NCI-H446 (cell line): ENCODE results near the gene BAZ1A.
A peak's percentile ranks its signal among the peaks of the same experiment; 100 is the strongest.

Experiments used
- DNase-seq, 2 experiments: peaks; one replicate each; lab custom pipeline; 2025; lab: John Stamatoyannopoulos, UW

The BAZ1A gene, protein sequence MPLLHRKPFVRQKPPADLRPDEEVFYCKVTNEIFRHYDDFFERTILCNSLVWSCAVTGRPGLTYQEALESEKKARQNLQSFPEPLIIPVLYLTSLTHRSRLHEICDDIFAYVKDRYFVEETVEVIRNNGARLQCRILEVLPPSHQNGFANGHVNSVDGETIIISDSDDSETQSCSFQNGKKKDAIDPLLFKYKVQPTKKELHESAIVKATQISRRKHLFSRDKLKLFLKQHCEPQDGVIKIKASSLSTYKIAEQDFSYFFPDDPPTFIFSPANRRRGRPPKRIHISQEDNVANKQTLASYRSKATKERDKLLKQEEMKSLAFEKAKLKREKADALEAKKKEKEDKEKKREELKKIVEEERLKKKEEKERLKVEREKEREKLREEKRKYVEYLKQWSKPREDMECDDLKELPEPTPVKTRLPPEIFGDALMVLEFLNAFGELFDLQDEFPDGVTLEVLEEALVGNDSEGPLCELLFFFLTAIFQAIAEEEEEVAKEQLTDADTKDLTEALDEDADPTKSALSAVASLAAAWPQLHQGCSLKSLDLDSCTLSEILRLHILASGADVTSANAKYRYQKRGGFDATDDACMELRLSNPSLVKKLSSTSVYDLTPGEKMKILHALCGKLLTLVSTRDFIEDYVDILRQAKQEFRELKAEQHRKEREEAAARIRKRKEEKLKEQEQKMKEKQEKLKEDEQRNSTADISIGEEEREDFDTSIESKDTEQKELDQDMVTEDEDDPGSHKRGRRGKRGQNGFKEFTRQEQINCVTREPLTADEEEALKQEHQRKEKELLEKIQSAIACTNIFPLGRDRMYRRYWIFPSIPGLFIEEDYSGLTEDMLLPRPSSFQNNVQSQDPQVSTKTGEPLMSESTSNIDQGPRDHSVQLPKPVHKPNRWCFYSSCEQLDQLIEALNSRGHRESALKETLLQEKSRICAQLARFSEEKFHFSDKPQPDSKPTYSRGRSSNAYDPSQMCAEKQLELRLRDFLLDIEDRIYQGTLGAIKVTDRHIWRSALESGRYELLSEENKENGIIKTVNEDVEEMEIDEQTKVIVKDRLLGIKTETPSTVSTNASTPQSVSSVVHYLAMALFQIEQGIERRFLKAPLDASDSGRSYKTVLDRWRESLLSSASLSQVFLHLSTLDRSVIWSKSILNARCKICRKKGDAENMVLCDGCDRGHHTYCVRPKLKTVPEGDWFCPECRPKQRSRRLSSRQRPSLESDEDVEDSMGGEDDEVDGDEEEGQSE (N-terminal part only)

GRCh38 chr14:34875031-34875922, at the start of gene BAZ1A:
BAZ1A (minus strand) TSS chr14:34875360; CDS start chr14:34874604, 756 bp downstream.
- peak; percentile 92 to 97 for DNase-seq

DNA sequence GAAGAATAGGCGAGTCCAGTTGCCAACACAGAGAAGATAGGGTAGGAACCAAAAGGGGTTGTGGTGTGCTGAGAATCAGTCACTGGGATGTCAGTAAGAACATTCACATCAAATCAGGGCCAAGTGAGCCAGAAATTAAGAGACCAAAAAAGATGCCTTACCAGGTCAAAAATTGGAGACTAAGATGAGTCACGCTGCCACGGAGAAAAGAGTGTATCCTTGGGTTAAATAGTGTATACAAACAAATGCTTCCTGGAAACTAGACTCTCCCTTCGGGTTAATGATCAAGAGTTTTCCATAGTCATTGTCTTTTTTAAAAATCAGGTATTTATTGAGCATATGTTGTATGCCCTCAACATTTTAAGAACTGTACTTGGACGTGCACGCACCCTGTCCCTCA, 45.2 kb upstream of the BAZ1A start:
- no peak for DNase-seq

DNA sequence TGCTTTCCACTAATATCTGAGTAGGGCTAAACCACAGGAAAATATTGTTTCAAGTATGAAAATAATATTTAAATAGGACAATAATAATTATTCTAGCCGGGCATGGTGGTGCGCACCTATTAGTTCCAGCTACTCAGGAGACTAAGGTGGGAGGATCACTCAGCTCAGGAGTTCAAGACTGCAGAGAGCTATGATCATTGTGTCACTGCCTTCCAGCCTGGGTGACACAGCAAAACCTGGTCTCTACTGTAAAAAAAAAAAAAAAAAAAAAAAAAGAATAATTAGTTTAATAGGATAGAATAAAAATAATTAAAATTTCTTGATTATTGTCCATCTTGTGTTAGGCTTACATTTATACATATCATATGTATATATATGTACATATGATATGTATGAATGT, 38.5 kb upstream of the BAZ1A start:
- DNase-seq: no peak

GRCh38 chr14:34912966-34913365, 37.8 kb upstream of the BAZ1A start:
- DNase-seq: no peak

DNA sequence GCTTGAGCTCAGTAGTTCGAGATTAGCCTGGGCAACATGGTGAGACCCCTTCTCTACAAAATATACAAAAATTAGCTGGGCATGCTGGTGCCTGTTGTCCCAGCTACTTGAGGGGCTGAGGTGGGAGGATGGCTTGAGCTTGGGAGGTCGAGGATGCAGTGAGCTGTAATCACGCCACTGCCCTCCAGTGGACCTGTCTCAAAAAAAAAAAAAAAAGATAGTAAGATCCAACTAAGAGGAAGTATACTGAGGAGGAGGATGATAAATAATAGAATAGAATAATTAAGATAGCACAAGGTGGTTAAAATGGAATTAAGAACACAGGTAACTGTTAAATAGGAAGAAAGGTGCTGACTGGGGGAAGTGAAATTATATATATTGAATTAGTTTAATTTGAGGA, 37.0 kb upstream of the BAZ1A start:
- no peak for DNase-seq

GRCh38 chr14:34911209-34912150, 36.3 kb upstream of the BAZ1A start:
- DNase-seq: no peak

DNA sequence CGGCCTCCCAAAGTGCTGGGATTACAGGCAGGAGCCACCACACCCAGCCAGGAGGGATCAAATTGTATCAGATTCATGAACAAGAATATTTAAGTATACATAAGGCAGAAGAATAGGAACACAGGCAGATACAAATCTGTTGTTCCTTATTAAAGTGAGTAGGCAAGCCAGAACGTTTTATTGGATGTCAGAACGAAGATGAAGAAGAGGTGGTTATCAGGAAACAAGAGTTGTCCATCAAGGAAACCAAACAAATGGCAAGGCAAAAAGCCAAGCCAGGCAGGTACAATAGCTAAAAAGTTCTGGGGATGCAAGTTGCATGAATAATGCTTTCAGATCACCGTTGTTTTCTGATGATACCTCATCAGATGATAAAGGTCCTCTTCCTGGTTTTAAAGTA, 31.1 kb upstream of the BAZ1A start:
- no peak for DNase-seq

- no peak for DNase-seq
Observed at GRCh38 chr14:34895277-34895676, 20.1 kb upstream of the BAZ1A start.

DNA sequence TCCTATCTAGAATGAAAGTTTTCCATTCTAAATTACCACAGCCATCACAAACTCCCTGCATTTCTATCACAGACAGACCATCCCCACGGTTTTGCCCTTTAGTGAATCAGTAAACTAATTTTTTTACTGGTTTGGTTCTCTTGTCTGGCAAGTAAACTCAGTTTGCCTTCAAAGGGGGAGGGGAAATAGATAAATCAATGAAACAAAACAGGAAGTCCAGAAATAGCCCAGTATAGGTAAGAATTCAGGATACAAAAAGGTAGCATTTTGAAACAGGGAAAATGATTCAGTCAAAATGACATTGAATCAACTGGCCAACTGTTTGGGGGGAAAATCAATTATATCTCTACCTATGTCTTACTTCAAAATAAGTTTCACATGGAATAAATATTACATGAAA, 15.8 kb upstream of the BAZ1A start:
- no peak for DNase-seq

GRCh38 chr14:34888186-34888585, 13.0 kb upstream of the BAZ1A start:
- DNase-seq: no peak

GRCh38 chr14:34883954-34884353, 8.8 kb upstream of the BAZ1A start:
- no peak for DNase-seq

GRCh38 chr14:34874386-34875030, 652 bp downstream of the BAZ1A start:
- peak; percentile 48 to 51 for DNase-seq

DNA sequence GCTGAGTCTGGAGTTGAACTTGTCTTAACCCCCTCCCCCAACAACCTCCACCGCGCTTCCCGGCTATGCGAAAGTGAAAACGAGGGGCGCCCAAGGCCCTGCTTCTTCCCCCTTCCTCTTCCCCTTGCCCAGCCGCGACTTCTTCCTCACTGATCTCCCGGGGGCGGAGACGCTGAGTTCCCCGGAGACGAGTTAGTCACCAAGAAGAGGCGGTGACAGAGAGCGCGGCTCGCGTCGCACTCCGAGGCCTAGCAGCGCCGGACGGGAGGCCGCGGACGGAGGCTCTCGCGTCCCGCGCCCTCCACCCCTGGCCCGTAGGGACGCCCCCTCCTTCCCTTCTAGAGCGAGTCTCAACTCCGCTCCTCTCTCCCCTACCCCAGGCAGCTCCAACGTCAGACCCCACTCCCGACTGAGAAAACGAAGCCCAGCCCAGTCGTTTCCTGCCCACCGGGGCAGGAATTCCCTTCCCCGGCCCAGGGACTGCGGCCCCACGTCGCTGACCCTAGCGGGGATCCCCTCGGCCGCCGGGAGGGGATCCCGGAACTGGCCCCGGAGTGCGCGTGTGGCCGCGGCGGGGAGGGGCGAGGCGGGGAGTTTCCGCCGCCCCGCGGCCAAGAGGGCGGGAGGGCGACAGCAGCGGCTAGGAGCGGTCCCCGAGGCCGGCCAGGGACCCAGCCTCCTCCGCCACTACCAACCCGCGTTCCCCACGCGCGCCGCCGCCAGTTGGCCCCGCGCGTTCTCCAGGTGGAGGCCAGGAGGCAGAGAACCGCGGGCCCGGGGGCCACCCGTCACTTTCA, 1.4 kb downstream of the BAZ1A start:
- DNase-seq: peak; percentile 48 to 77

GRCh38 chr14:34872822-34873588, 2.2 kb downstream of the BAZ1A start:
- peak in 1 of 2 experiments; percentile 12 for DNase-seq

DNA sequence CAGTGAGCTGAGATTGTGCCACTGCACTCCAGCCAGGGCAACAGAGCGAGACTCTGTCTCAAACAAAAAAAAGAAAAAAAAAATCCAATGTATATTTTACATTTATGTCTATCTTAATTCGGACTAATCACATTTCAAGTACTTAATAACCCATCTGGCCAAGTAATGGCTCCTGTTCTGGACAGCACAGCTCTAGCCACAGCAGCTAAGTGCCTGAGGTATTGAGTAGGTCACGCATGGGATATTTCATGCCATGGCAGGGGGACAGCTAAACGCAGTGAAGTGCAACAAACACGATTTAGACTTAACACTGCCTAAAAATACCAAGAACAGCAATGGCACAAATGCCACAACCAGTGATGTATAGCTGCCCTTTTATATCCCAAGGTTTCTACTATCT, 8.0 kb downstream of the BAZ1A start:
- no peak for DNase-seq

DNA sequence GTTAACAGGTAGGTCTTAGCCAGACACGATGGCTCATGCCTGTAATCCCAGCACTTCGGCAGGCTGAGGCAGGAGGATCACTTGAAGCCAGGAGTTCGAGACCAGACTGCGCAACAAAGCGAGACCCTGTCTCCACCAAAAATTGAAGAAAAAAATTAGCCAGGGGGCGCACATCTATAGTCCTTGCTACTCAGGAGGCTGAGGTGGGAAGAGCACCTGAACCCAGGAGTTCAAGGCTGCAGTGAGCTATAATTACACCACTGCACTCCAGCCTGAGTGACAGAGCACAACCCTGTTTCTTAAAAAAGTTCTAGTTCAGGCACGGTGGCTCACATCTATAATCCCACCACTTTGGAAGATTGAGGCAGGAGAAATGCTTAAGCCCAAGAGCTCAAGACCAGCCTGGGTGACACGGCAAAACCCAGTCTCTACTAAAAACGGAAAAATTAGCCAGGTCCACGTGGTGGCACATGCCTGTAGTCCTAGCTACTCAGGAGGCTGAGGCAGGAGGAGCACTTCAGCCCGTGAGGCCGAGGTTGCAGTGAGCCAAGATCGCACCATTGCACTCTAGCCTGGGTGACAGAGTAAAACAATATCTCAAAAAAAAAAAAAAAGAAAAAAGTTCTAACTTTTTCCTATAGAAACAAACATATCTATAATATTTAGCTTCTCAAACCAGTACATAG, 9.1 kb downstream of the BAZ1A start:
- no peak for DNase-seq

- DNase-seq: no peak
Observed at GRCh38 chr14:34863844-34864243, 11.3 kb downstream of the BAZ1A start.
